ENCODE measurements around the gene GALNT11. TPM values are rescaled to one million over a fixed set of nuclear protein-coding genes. Genes with fewer than 3 reads are reported as not detected.

Gene GALNT11
- total and polyA plus RNA-seq, 9 of the 15 experiments (the other 6 are each of a cell fraction or from before 2014, with no cell fraction given), result 8.2 to 59.5 (median 36.5) TPM

DNA sequence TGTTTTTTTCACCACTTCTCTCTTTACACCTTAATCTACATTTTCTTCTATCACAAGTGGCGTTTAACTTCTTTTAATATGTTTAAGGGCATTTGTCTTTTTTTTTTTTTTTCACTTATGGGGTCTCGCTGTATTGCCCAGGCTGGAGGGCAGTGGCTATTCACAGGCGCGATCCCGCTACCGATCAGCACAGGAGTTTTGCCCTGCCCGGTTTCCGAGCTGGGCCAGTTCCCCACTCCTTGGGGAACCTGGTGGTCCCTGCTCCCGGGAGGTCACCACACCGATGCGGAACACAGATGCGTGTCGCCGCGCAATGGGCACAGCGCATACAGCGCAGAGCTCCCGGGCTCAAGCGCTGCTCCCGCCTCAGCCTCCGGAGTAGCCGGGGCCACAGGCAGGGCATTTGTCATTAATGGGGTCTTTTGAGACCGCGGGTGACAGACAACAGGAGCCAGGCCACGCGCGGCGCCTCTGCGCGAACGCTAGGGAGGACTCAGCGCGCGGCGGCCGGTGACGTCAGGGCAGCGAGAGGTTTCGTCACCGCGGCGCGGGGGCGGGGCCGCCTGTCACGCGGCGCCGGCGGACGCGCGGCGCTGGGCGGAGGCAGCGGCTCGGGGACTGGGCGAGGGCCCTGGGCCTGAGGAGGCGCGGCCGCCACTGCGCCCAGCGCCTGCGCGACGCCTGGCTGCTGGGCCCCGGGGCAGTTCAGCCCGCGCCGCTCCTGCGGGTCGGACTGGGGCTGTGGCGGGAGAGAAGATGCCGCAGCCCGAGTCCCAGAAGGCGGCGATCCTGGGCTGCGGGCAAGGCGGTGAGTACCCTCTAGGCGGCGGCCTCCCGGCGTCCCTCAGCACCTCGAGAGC is at the start of gene GALNT11 (continued):
- TF ChIP-seq, protein P1, sequence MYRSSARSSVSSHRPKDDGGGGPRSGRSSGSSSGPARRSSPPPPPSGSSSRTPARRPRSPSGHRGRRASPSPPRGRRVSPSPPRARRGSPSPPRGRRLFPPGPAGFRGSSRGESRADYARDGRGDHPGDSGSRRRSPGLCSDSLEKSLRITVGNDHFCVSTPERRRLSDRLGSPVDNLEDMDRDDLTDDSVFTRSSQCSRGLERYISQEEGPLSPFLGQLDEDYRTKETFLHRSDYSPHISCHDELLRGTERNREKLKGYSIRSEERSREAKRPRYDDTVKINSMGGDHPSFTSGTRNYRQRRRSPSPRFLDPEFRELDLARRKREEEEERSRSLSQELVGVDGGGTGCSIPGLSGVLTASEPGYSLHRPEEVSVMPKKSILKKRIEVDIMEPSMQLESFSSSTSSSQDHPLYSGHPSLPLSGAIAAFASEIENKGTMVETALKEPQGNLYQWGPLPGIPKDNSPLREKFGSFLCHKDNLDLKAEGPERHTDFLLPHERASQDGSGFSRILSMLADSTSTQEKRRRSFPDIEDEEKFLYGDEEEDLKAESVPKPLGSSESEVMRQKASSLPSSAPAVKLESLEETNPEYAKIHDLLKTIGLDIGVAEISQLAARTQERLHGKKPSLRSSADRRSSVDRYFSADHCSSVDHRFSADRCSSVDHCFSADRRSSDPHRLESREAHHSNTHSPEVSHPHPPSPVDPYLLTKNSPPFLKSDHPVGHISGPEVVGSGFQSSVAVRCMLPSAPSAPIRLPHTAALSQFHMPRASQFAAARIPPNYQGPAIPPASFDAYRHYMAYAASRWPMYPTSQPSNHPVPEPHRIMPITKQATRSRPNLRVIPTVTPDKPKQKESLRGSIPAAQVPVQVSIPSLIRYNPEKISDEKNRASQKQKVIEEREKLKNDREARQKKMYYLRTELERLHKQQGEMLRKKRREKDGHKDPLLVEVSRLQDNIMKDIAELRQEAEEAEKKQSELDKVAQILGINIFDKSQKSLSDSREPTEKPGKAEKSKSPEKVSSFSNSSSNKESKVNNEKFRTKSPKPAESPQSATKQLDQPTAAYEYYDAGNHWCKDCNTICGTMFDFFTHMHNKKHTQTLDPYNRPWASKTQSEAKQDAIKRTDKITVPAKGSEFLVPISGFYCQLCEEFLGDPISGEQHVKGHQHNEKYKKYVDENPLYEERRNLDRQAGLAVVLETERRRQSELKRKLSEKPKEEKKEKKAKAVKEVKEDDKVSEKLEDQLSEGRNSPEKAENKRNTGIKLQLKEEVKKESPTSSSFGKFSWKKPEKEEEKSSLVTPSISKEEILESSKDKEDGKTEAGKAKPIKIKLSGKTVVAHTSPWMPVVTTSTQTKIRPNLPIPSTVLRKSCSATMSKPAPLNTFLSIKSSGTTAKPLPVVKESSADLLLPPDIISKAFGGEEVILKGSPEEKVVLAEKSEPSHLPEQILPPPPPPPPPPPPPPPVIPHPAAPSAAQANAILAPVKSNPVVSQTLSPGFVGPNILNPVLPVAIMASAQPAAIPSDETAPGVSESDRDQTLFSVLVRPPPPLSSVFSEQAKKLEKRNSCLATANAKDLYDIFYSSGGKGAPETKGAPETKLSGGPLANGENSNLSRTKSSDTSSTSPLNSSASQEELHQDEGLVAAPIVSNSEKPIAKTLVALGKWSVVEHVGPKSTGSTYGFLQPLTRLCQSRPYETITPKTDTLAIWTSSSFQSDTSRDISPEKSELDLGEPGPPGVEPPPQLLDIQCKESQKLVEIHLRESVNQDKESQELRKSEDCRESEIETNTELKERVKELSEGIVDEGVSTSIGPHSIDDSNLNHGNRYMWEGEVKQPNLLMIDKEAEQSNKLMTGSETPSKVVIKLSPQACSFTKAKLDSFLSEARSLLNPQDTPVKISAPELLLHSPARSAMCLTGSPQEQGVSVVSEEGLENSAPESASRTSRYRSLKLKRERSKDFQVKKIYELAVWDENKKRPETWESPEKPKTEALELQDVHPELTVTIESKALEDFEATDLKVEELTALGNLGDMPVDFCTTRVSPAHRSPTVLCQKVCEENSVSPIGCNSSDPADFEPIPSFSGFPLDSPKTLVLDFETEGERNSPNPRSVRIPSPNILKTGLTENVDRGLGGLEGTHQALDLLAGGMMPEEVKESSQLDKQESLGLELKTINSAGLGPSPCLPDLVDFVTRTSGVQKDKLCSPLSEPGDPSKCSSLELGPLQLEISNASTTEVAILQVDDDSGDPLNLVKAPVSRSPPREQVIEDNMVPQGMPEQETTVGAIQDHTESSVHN (IDR thresholded peaks at IDR 0.05; ENCODE audit: borderline replicate concordance in 1 of 2, low read depth in 1 of 2), result no peak
- peak; percentile 89 for TF ChIP-seq JUND (IDR thresholded peaks at IDR 0.05; ENCODE audit: borderline replicate concordance, low read depth, low read length)
- peak; percentile 82; the same call in 2 of the 3 replicates for TF ChIP-seq JUND (tag; IDR thresholded peaks at IDR 0.05; ENCODE audit: borderline replicate concordance, low read depth, low read length)
- TF ChIP-seq ZNF583 (CRISPR knock-in tag; IDR thresholded peaks at IDR 0.05), result no peak; the same call in 1 of the 2 replicates
- TF ChIP-seq NCOA4 (IDR thresholded peaks at IDR 0.05; ENCODE audit: partially characterized antibody), result no peak
- TF ChIP-seq COPS2 (conservative IDR thresholded peaks at IDR 0.05), result no peak
- no peak for TF ChIP-seq MCM2 (IDR thresholded peaks at IDR 0.05; ENCODE audit: low read depth)
- no peak; the same call in 1 of the 2 replicates for TF ChIP-seq CBFA2T3 (IDR thresholded peaks at IDR 0.05)
- no peak for TF ChIP-seq ZFP91 (CRISPR knock-in tag; IDR thresholded peaks at IDR 0.05)
- TF ChIP-seq SMARCA4 (IDR thresholded peaks at IDR 0.05), result peak; percentile 70
- peak; percentile 68 for TF ChIP-seq ATF1 (CRISPR knock-in tag; IDR thresholded peaks at IDR 0.05)
- TF ChIP-seq ATF1 (tag; IDR thresholded peaks at IDR 0.05), result peak; percentile 99
- TF ChIP-seq ZNF12 (CRISPR knock-in tag; IDR thresholded peaks at IDR 0.05), result peak; percentile 28; the same call in 1 of the 2 replicates
- peak; percentile 94 for TF ChIP-seq SAFB (IDR thresholded peaks at IDR 0.05; ENCODE audit: borderline replicate concordance, low read depth, low read length)
- no peak for TF ChIP-seq ELF1 (tag; IDR thresholded peaks at IDR 0.05)
- TF ChIP-seq ZNF707 (CRISPR knock-in tag; conservative IDR thresholded peaks at IDR 0.05), result no peak
- TF ChIP-seq ZNF197 (CRISPR knock-in tag; IDR thresholded peaks at IDR 0.05; ENCODE audit: low read depth), result no peak
- TF ChIP-seq ZNF512 (tag; IDR thresholded peaks at IDR 0.05), result peak; percentile 94
